GM12874 (cell line): ENCODE data around the gene PACSIN2.

Experiments used
- TF ChIP-seq, protein P1 (sequence below): IDR thresholded peaks from 2 replicates; pipeline ENCODE4 v1.5.1; 2011; ENCODE audit warnings: low read depth, mild to moderate bottlenecking, control low read depth, low read length, moderate library complexity; ENCODE audit not compliant: insufficient read depth

Gene PACSIN2

GRCh38 chr22:42950281-42950680 is 64.7 kb downstream of the PACSIN2 start:
- TF ChIP-seq, protein P1, sequence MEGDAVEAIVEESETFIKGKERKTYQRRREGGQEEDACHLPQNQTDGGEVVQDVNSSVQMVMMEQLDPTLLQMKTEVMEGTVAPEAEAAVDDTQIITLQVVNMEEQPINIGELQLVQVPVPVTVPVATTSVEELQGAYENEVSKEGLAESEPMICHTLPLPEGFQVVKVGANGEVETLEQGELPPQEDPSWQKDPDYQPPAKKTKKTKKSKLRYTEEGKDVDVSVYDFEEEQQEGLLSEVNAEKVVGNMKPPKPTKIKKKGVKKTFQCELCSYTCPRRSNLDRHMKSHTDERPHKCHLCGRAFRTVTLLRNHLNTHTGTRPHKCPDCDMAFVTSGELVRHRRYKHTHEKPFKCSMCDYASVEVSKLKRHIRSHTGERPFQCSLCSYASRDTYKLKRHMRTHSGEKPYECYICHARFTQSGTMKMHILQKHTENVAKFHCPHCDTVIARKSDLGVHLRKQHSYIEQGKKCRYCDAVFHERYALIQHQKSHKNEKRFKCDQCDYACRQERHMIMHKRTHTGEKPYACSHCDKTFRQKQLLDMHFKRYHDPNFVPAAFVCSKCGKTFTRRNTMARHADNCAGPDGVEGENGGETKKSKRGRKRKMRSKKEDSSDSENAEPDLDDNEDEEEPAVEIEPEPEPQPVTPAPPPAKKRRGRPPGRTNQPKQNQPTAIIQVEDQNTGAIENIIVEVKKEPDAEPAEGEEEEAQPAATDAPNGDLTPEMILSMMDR, result no peak

DNA sequence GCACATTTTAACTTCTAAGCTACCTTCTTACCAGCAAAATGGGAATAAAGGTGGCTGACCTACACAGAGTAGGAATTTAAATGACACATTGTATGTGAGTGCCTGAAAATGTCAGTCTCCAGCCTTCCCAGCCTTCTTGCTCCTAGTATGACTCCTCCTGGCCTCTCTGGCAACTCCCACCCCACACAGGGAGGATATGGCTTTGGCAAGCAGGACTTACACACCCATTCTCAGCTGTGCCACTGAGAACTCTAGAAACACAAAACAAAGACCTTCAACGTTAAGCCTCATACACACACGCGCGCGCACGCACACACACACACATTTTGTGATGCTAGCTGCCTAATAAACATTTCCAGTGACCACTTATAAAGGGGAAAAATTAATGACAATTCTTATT is 65.8 kb downstream of the PACSIN2 start:
- TF ChIP-seq, protein P1, result no peak

DNA sequence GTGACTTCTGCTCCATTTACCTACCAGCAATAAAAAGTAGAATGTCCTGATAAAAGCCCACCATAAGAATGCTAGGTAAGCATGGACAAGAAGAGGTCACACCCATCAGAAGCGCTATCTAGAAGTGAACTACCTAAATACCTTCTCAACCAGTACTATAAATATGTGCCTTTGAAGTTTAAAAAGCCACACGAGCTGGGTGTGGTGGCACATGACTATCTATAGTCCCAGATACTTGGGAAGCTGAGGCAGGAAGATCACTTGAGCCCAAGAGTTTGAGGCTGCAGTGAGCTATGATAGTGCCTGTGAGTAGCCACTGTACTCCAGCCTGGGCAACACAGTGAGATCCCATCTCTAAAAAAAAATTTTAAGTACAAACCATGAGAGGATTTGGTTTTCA is 66.7 kb downstream of the PACSIN2 start:
- TF ChIP-seq, protein P1, result no peak

GRCh38 chr22:42947211-42947990 is 67.5 kb downstream of the PACSIN2 start:
- TF ChIP-seq, protein P1, result no peak

GRCh38 chr22:42946546-42947198 is 68.3 kb downstream of the PACSIN2 start:
- TF ChIP-seq, protein P1, result no peak

DNA sequence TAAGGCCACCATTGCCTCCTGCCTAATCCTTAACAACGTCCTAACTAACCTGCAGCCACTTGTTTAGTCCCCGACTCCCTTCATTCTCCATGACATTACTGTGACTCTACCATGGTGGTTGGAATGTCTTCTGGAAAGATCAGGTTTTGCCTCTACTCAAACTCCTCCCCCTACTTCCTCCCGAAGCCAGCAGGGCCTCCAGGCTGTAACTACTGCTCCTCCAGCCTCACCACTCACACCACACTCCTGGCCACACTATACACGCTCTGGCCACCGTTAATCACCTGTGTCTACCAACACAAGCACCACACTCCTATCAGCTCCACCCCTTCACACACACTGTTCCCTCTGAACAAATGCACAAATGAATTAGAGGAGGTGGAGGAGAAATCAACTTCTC is 69.2 kb downstream of the PACSIN2 start:
- TF ChIP-seq, protein P1, result no peak

DNA sequence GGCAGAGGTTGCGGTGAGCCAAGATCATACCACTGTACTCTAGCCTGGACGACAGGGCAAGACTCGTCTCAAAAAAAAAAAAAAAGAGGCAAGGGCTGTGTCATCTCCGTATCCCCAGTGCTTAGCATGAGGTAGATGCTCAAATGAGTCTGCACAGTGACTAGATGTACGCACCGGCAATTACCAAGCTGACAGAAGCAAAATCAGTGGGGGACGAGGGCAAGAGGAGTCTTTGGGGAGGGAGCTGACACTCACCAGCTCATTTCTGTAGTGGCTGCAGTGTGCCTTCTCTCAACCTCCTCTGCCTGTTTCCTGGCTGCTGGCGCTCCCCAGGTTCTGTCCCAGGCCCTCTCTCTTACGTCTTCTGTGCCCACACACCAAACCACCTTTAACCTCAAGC is 69.9 kb downstream of the PACSIN2 start:
- TF ChIP-seq, protein P1, result no peak
